IPS-NIHi7 (cell line): ENCODE results near the gene AS3MT.
"Not testable (repeated sequence)": the region's sequence is repeated elsewhere in the genome, so short reads cannot be mapped to it uniquely, and the experiment has no call there.

Experiments
- DNase-seq: peaks from one replicate; pipeline ENCODE4 v3.0.0; 2012; ENCODE audit warnings: mixed read lengths; ENCODE audit errors: extremely low spot score

AS3MT gene

GRCh38 chr10:102919246-102919959 lies 50.1 kb downstream of the AS3MT start:
- no peak for DNase-seq

GRCh38 chr10:102919992-102920739 lies 50.9 kb downstream of the AS3MT start:
- no peak for DNase-seq

GRCh38 chr10:102923601-102924000 lies 54.3 kb downstream of the AS3MT start:
- no peak for DNase-seq

- DNase-seq: no peak
Measured at GRCh38 chr10:102926842-102927241, 57.6 kb downstream of the AS3MT start.

GRCh38 chr10:102927311-102928010 lies 58.2 kb downstream of the AS3MT start:
- DNase-seq: no peak

DNA sequence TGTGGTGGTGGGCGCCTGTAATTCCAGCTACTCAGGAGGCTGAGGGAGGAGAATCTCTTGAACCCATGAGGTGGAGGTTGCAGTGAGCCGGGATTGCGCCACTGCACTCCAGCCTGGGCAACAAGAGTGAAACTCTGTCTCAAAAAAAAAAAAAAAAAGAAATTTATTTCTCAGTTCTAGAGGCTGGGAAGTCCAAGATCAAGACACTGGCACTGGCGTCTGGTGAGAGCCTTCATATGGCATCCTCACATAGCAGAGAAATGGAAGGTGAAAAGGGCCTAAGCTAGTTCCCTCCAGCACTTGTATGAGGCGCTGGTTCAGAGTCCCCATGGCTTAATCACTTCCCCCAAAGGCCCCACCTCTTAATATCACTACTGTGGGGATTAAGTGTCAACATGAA lies 59.2 kb downstream of the AS3MT start:
- not testable (repeated sequence) for DNase-seq

DNA sequence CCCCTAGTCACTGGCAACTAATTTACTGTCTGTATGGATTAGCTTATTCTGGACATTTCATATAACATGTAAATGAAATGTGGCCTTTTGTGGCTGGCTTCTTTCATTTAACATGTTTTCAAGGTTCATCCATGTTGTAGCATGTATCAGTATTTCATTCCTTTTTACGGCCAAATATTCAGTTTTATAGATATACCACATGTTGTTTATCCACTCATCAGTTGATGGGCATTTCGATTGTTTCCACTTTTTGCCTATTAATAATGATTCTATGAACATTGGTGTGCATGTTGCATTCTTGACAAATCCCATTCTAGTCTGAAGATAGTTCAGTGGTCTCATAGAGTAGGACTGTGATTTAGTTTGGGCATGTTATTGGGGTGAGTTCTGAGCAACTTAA lies 61.5 kb downstream of the AS3MT start:
- no peak for DNase-seq

GRCh38 chr10:102931643-102932042 lies 62.4 kb downstream of the AS3MT start:
- no peak for DNase-seq

DNA sequence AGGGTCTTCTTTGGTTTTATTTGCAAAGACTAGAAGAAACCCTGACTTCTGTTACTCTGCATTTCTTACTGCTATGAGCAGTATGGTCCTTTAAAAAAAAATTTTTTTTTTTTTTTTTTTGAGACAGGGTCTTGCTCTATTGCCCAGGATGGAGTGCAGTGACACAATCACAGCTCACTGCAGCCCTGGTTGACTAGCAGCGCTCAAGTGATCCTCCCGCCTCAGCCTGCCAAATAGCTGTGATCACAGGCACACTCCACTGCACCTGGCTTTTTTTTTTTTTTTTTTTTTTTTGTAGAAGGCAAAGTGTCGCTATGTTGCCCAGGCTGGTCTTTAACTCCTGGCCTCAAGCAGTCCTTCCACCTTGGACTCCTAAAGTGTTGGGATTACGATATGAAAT lies 66.2 kb downstream of the AS3MT start:
- no peak for DNase-seq

DNA sequence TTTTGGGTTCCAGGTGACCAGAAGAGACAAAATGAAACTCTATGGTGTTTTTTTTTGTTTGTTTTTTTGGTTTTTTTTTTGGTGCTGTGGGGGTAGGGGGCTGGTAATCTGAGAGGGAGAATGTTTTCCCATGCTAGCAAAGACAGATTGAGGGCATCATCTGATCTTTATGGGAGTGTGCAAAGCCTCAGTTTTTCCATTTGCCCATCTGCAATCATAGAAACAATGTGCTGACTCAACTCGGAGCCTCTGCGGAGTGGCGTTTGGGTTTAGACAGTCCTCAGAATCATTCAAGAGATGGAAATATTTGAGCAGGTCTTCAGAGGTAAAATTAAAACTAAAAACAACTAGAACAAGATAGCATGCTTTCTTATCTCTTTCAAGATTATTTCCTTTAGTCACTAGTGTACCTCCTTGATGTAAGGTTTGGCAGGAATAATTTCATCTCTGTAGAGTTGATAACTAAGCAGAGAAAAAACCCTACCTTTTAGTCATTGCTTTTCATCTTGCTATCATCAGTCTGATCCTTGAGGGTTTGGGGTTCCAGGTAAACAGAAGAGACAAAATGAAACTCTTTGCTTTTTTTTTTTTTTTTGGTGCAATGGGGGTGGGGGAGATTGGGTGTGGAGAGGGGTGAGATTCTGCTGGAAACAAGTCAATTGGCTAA lies 66.8 kb downstream of the AS3MT start:
- DNase-seq: no peak

DNA sequence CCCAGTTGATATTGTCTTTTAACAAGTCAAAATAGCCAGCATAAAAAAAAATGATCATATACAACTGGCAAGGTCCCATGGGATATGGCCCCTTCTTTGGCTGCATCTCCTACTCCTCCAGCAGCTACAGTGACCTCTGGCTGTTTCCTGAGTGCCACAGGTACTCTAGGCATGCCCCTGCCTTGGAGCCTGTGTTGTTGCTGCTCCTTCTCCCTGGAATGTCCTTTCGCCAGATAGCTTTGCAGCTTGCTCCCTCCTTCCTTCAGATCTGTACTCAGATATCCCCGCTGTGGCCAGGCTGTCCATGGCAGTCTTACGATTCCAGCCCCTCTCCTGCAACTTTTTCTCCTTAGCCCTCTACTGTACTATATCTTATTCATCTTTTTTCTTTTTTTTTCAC lies 72.1 kb downstream of the AS3MT start:
- DNase-seq: peak; percentile 15

DNA sequence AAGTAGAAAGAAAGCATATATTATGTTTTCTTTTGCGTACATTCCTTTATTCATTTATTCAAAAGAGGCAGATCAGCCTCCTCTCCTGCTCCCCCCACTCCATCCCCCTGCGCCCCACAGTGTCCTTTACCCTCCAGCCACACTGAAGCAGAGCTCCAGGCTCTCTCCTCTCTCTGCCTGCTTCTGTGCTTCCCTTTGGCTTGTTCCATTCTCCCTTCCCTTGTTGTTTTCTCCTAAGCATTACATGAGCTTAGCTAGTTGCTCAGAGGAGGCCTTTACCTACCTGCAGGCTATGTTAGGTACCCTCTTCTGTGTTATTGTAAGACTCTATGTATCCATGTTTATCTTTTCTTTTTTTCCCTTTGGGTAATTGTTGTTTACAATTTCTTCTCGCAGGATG lies 76.2 kb downstream of the AS3MT start:
- no peak for DNase-seq

DNA sequence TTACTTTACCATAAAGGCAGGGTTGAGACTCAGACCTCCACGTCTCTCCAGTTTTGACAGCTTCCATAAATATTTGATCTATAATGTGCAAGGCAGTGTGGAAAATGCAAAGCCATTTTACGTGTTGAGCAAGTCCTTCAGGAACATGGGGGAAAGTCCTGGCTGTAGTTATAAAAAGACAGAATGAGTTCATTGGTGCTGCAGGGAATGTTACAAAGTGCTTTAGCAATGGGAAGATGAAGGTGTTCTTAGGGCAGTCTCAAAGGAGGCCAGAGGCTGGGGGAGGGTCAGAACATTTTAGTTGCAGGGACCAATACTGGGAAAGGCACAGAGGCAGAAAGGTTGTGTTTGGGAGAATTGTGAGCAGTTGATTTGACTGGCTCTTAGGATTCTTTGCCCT lies 76.7 kb downstream of the AS3MT start:
- DNase-seq: no peak

- DNase-seq: no peak
Measured at GRCh38 chr10:102946992-102947391, 77.7 kb downstream of the AS3MT start.

- no peak for DNase-seq
Measured at GRCh38 chr10:102948176-102948575, 78.9 kb downstream of the AS3MT start.

GRCh38 chr10:102948786-102949185 lies 79.5 kb downstream of the AS3MT start:
- DNase-seq: no peak

GRCh38 chr10:102949916-102950315 lies 80.6 kb downstream of the AS3MT start:
- DNase-seq: no peak

- DNase-seq: no peak
Measured at GRCh38 chr10:102951316-102951715, 82.0 kb downstream of the AS3MT start.
